Activated CD8-positive, alpha-beta T cell treated with anti-CD3 and anti-CD28 coated beads for 36 hours (primary cell): ENCODE measurements around the gene FANCC. TPM values are rescaled to one million over a fixed set of nuclear protein-coding genes. Genes with fewer than 3 reads are reported as not detected.

Experiments
- ATAC-seq: fragments of 200-7000 bp; cut with Tn5 transposase; one replicate; pipeline ENCODE4 v1.10.0; 2021; ENCODE audit warnings: mild to moderate bottlenecking, moderate library complexity
- CTCF ChIA-PET: fragments of 350-600 bp; sonication (Branson Sonifier 250); formaldehyde crosslinking; loops from one replicate; lab custom pipeline; 2021; ENCODE audit warnings: antibody characterized with exemption; lab: Charles Lee
- POLR2A ChIA-PET: fragments of 350-600 bp; sonication (Branson Sonifier 250); formaldehyde crosslinking; loops from one replicate; lab custom pipeline; 2021; ENCODE audit warnings: antibody characterized with exemption; lab: Charles Lee
- DNase-seq: peaks from one replicate; pipeline ENCODE4 v3.0.0-alpha.2; 2020
- H3K27ac Mint-ChIP-seq: one replicate; pipeline ENCODE4 v1.8.0; 2021; ENCODE audit warnings: mild to moderate bottlenecking, mixed read lengths
- H3K27me3 Mint-ChIP-seq: one replicate; pipeline ENCODE4 v1.8.0; 2021; ENCODE audit warnings: mixed read lengths
- H3K36me3 Mint-ChIP-seq: one replicate; pipeline ENCODE4 v1.8.0; 2021; ENCODE audit warnings: low read depth, mixed read lengths
- H3K4me1 Mint-ChIP-seq: one replicate; pipeline ENCODE4 v1.8.0; 2021; ENCODE audit warnings: low read depth, mixed read lengths
- H3K4me3 Mint-ChIP-seq: one replicate; pipeline ENCODE4 v1.8.0; 2021; ENCODE audit warnings: mild to moderate bottlenecking, moderate library complexity, mixed read lengths
- H3K9me3 Mint-ChIP-seq: one replicate; pipeline ENCODE4 v1.8.0; 2021; ENCODE audit warnings: mixed read lengths
- intact Hi-C: fragments of 100-400 bp; cut with micrococcal nuclease; formaldehyde crosslinking; loops from one replicate; pipeline ENCODE4 v1.10.0; 2022
- total RNA-seq, 2 experiments: library from RNA; stranded (reverse); gene quantifications; one replicate each; pipeline ENCODE4 v1.2.3, GENCODE V29; 2021
- TF ChIP-seq, protein P1 (sequence below): fragments of 200-600 bp; IDR thresholded peaks from one replicate; pipeline ENCODE4 v1.8.0; 2022; ENCODE audit warnings: antibody characterized with exemption, mild to moderate bottlenecking

The FANCC gene
- total RNA-seq, 2 experiments from 2014 or later, result 11.5 to 12.4 TPM

DNA sequence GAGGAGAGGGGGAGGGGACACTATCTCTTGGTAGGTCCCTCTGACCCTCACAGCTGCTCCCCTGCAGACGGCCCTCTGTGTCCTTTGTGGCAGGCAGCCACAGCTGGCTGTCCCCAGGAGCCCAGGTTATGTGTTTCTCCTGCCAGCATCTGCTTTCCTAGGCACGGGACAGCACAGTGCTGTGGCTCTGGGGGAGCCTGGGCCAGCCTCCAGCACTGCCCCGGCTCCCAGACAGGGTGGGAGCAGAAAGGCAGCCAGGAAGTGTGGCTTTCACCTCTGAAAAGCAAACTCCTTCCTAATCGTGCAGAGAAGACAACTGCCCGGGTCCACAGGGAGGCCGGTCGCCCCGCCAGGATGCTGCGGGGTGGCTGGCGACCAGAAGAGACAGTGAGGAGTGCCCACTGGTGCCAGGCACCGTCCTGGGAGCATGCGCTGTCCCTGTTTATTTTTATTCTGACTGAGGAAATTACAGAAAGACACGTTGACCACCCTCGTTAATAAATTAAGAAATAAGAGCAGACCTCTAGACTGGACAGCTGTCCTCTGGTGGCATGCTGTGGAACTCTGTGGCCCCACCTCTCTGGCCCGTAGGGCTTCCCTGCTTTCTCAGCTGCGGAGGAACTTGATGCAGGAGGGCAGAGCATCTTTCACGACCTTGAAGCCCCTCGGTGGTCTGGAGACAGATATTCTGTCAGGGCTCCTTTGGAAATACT lies 240.3 kb downstream of the FANCC start:
- ChIA-PET POLR2A (no interaction called here), CTCF (no interaction called here)
- no peak overlapping the region for H3K4me3 Mint-ChIP-seq
- DNase-seq, result no peak
- ATAC-seq, result no peak
- no peak overlapping the region for H3K27ac Mint-ChIP-seq
- TF ChIP-seq, protein P1, sequence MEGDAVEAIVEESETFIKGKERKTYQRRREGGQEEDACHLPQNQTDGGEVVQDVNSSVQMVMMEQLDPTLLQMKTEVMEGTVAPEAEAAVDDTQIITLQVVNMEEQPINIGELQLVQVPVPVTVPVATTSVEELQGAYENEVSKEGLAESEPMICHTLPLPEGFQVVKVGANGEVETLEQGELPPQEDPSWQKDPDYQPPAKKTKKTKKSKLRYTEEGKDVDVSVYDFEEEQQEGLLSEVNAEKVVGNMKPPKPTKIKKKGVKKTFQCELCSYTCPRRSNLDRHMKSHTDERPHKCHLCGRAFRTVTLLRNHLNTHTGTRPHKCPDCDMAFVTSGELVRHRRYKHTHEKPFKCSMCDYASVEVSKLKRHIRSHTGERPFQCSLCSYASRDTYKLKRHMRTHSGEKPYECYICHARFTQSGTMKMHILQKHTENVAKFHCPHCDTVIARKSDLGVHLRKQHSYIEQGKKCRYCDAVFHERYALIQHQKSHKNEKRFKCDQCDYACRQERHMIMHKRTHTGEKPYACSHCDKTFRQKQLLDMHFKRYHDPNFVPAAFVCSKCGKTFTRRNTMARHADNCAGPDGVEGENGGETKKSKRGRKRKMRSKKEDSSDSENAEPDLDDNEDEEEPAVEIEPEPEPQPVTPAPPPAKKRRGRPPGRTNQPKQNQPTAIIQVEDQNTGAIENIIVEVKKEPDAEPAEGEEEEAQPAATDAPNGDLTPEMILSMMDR, result no peak
- no peaks in the 10 kb centered on the region for H3K4me1 Mint-ChIP-seq
- H3K36me3 Mint-ChIP-seq, result no peaks in the 10 kb centered on the region
- no peaks in the 10 kb centered on the region for H3K27me3 Mint-ChIP-seq
- no peaks in the 10 kb centered on the region for H3K9me3 Mint-ChIP-seq
- intact Hi-C loops, result no loop called here

DNA sequence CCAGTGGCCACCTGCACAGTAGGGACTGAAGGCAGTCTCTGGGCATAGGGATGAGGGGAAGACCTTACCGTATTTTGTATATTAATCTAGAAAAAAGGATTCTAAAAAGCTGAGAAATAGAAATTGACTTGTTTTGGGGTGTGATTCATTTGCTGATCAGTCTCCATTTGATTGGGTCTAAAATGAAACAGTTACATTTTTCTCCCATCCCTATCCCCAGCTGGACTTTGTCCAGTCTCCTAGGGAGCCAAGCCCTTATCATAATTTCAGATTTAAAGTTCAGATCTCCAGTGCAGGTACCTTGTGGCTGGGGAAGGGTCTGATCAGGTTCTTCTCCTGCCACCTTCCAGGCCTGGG lies 240.8 kb downstream of the FANCC start:
- Mint-ChIP-seq H3K4me3 (no peak overlapping the region), H3K9me3 (no peaks in the 10 kb centered on the region), H3K27ac (no peak overlapping the region), H3K27me3 (no peaks in the 10 kb centered on the region), H3K36me3 (no peaks in the 10 kb centered on the region), H3K4me1 (no peaks in the 10 kb centered on the region)
- intact Hi-C loops, result no loop called here
- TF ChIP-seq, protein P1, result no peak
- POLR2A ChIA-PET, result no interaction called here
- CTCF ChIA-PET, result no interaction called here
- DNase-seq (no peak), ATAC-seq (no peak)

DNA sequence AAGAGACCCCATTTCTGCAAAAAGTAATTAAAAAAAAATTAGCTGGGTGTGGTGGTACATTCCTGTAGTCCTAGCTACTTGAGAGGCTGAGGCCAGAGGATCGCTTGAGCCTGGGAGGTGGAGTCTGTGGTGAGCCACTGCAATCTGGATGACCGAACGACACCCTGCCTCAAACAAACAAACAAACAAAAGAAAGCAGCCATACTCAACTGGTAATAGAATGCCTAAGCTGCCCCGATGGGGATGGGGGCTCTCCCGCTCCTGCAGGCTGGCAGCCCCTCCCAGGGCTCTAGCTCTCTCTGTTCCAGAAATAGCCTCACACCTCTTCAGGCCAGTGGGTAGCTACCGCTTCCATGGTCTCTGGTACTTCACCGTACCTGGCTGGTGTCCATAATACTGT lies 241.8 kb downstream of the FANCC start:
- ChIA-PET POLR2A (no interaction called here), CTCF (no interaction called here)

GRCh38 chr9:95074632-95075031 lies 242.9 kb downstream of the FANCC start:
- intact Hi-C loops, result no loop called here
- Mint-ChIP-seq H3K27ac (no peak overlapping the region), H3K27me3 (no peaks in the 10 kb centered on the region), H3K4me3 (no peak overlapping the region), H3K36me3 (no peaks in the 10 kb centered on the region), H3K9me3 (no peaks in the 10 kb centered on the region), H3K4me1 (no peaks in the 10 kb centered on the region)
- POLR2A ChIA-PET, result no interaction called here
- TF ChIP-seq, protein P1, result no peak
- DNase-seq (no peak), ATAC-seq (no peak)
- CTCF ChIA-PET, result no interaction called here

More for the DNA sequence above, 241.8 kb downstream of the FANCC start:
- H3K4me1 Mint-ChIP-seq, result no peaks in the 10 kb centered on the region
- H3K27ac Mint-ChIP-seq, result no peak overlapping the region
- H3K4me3 Mint-ChIP-seq, result no peak overlapping the region
- H3K27me3 Mint-ChIP-seq, result no peaks in the 10 kb centered on the region
- ATAC-seq (no peak), DNase-seq (no peak)
- H3K9me3 Mint-ChIP-seq, result no peaks in the 10 kb centered on the region
- intact Hi-C loops, result no loop called here
- TF ChIP-seq, protein P1, result no peak
- no peaks in the 10 kb centered on the region for H3K36me3 Mint-ChIP-seq

DNA sequence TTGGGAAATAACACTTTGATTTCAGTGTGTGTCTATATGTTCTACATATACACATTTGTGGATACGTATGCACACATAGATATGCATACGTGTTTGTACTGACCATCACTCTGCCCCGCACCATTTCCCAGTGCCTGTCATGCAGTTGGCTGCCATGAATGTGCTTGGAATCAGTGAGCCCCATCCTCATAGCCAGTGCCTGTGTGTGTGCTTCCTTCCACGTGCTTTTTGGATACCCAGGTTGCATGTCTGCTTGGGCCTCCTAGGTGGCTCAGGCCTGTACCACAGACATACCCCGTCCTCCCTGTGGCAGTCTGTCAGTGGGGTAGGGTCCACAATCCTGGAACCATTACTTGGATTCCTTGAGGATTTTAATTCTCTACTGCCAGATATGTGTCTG lies 243.6 kb downstream of the FANCC start:
- H3K27ac Mint-ChIP-seq, result no peak overlapping the region
- DNase-seq (no peak), ATAC-seq (no peak)
- TF ChIP-seq, protein P1, result no peak
- no peaks in the 10 kb centered on the region for H3K27me3 Mint-ChIP-seq
- ChIA-PET CTCF (no interaction called here), POLR2A (no interaction called here)
- no peaks in the 10 kb centered on the region for H3K36me3 Mint-ChIP-seq
- H3K4me3 Mint-ChIP-seq, result no peak overlapping the region
- no peaks in the 10 kb centered on the region for H3K9me3 Mint-ChIP-seq
- no peaks in the 10 kb centered on the region for H3K4me1 Mint-ChIP-seq
- intact Hi-C loops, result no loop called here
